ENCODE measurements around the gene PHTF1.

The PHTF1 gene

DNA sequence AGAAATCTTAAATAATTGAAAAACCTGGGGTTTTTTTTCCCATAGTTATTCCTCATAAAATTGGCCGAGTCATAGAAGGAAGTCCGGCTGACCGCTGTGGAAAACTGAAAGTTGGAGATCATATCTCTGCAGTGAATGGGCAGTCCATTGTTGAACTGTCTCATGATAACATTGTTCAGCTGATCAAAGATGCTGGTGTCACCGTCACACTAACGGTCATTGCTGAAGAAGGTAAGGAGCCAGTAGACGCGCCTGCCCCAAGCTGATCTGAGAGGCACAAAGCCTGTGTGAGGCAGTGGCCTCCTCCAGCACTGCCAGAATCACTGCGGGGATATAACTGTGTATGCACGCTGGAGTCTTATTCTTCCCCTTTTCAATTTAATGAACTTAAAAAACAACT, 100.3 kb downstream of the PHTF1 start:
- Histone ChIP-seq H3K27me3 (ENCODE audit: insufficient read depth, low read length) (no peaks in the 10 kb centered on the region), H3K9ac (ENCODE audit: low read length) (no peak overlapping the region), H4K20me1 (ENCODE audit: insufficient read depth, low read length) (no peaks in the 10 kb centered on the region), H2AFZ (ENCODE audit: low read length) (no peak overlapping the region), H3K27ac (ENCODE audit: low read depth, low read length, poor library complexity, severe bottlenecking) (no peak overlapping the region), H3K4me1 (ENCODE audit: insufficient read depth, low read length, severe bottlenecking) (no peaks in the 10 kb centered on the region), H3K9me3 (ENCODE audit: low read length) (no peaks in the 10 kb centered on the region), H3K4me2 (ENCODE audit: low read length) (no peak overlapping the region), H3K9me2 (ENCODE audit: low read depth, low read length) (no peaks in the 10 kb centered on the region), H3K36me3 (ENCODE audit: insufficient read depth, low read length) (no peaks in the 10 kb centered on the region), H3K4me3 (ENCODE audit: low read depth, low read length, poor library complexity, severe bottlenecking) (no peak overlapping the region), H3K79me2 (ENCODE audit: insufficient read depth, low read length) (no peaks in the 10 kb centered on the region), H3F3A (ENCODE audit: insufficient read depth, low read length) (no peaks in the 10 kb centered on the region)
- no peak for TF ChIP-seq EZH2 (IDR thresholded peaks at IDR 0.05; ENCODE audit: borderline replicate concordance, low read length)
- TF ChIP-seq, protein P1, sequence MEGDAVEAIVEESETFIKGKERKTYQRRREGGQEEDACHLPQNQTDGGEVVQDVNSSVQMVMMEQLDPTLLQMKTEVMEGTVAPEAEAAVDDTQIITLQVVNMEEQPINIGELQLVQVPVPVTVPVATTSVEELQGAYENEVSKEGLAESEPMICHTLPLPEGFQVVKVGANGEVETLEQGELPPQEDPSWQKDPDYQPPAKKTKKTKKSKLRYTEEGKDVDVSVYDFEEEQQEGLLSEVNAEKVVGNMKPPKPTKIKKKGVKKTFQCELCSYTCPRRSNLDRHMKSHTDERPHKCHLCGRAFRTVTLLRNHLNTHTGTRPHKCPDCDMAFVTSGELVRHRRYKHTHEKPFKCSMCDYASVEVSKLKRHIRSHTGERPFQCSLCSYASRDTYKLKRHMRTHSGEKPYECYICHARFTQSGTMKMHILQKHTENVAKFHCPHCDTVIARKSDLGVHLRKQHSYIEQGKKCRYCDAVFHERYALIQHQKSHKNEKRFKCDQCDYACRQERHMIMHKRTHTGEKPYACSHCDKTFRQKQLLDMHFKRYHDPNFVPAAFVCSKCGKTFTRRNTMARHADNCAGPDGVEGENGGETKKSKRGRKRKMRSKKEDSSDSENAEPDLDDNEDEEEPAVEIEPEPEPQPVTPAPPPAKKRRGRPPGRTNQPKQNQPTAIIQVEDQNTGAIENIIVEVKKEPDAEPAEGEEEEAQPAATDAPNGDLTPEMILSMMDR (IDR thresholded peaks at IDR 0.05; ENCODE audit: low read length) = no peak

DNA sequence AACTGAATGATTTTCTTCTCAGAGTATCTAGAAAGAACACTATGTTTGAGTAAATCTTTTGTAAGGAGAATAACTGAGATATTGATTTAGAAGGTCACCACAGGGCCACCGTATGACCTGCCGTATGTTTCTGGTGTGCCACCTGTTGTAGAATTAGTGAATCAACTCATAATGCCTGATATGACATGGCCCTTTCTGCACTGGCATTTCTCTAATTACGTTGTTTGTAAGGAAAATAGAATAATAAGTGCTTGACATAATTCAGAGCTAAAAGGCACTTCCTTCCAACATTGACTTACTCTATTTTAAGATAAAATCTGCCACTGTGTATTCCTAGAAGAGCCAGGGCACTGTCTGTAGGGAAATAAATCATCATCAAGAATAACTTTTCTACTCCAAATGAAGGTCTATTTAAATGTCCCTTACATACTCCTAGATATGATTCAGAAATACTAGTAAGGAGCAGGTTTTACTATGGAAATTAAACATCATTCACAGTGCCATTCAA, 101.7 kb downstream of the PHTF1 start:
- Histone ChIP-seq H4K20me1 (ENCODE audit: insufficient read depth, low read length) (no peaks in the 10 kb centered on the region), H3K9me2 (ENCODE audit: low read depth, low read length) (no peaks in the 10 kb centered on the region), H2AFZ (ENCODE audit: low read length) (no peak overlapping the region), H3K4me3 (ENCODE audit: low read depth, low read length, poor library complexity, severe bottlenecking) (no peak overlapping the region), H3K4me1 (ENCODE audit: insufficient read depth, low read length, severe bottlenecking) (no peaks in the 10 kb centered on the region), H3K79me2 (ENCODE audit: insufficient read depth, low read length) (no peaks in the 10 kb centered on the region), H3K9ac (ENCODE audit: low read length) (no peak overlapping the region), H3F3A (ENCODE audit: insufficient read depth, low read length) (no peaks in the 10 kb centered on the region), H3K27me3 (ENCODE audit: insufficient read depth, low read length) (no peaks in the 10 kb centered on the region), H3K9me3 (ENCODE audit: low read length) (no peaks in the 10 kb centered on the region), H3K36me3 (ENCODE audit: insufficient read depth, low read length) (no peaks in the 10 kb centered on the region), H3K27ac (ENCODE audit: low read depth, low read length, poor library complexity, severe bottlenecking) (no peak overlapping the region), H3K4me2 (ENCODE audit: low read length) (no peak overlapping the region)
- no peak for TF ChIP-seq EZH2 (IDR thresholded peaks at IDR 0.05; ENCODE audit: borderline replicate concordance, low read length)
- TF ChIP-seq, protein P1 (IDR thresholded peaks at IDR 0.05; ENCODE audit: low read length) = no peak

DNA sequence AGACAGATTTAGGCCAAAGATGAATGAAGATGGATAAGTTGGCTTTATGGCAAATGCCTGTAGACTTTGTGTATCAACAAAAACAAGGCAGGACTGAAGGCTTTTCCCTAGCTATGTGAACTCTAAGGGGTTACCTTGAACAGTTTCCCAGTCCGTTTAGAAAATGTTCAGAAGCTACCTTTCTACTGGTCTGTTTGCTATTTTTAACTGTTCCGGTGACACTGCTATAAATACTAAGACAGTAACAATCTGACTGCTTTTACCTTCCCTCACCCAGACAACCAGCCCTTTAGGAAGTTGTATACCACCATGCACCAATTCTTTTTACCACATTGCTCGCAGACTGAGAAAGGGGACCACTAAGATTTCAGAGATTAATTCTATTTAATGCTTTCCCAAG, 102.2 kb downstream of the PHTF1 start:
- Histone ChIP-seq H2AFZ (ENCODE audit: low read length) (no peak overlapping the region), H3K27ac (ENCODE audit: low read depth, low read length, poor library complexity, severe bottlenecking) (no peak overlapping the region), H3K9me2 (ENCODE audit: low read depth, low read length) (no peaks in the 10 kb centered on the region), H3K27me3 (ENCODE audit: insufficient read depth, low read length) (no peaks in the 10 kb centered on the region), H3F3A (ENCODE audit: insufficient read depth, low read length) (no peaks in the 10 kb centered on the region), H3K79me2 (ENCODE audit: insufficient read depth, low read length) (no peaks in the 10 kb centered on the region), H3K4me1 (ENCODE audit: insufficient read depth, low read length, severe bottlenecking) (no peaks in the 10 kb centered on the region), H3K9me3 (ENCODE audit: low read length) (no peaks in the 10 kb centered on the region), H3K9ac (ENCODE audit: low read length) (no peak overlapping the region), H3K4me2 (ENCODE audit: low read length) (no peak overlapping the region), H3K4me3 (ENCODE audit: low read depth, low read length, poor library complexity, severe bottlenecking) (no peak overlapping the region), H3K36me3 (ENCODE audit: insufficient read depth, low read length) (no peaks in the 10 kb centered on the region), H4K20me1 (ENCODE audit: insufficient read depth, low read length) (no peaks in the 10 kb centered on the region)
- no peak for TF ChIP-seq EZH2 (IDR thresholded peaks at IDR 0.05; ENCODE audit: borderline replicate concordance, low read length)
- TF ChIP-seq, protein P1 (IDR thresholded peaks at IDR 0.05; ENCODE audit: low read length) = no peak

Measured in OCI-LY1 (cell line).